Retina (tissue), 1 donor: Measurements from ENCODE around the gene CHM.

Source experiments
- DNase-seq: peaks from one replicate; pipeline ENCODE4 v3.0.0-alpha.2; 2016

Gene CHM

DNA sequence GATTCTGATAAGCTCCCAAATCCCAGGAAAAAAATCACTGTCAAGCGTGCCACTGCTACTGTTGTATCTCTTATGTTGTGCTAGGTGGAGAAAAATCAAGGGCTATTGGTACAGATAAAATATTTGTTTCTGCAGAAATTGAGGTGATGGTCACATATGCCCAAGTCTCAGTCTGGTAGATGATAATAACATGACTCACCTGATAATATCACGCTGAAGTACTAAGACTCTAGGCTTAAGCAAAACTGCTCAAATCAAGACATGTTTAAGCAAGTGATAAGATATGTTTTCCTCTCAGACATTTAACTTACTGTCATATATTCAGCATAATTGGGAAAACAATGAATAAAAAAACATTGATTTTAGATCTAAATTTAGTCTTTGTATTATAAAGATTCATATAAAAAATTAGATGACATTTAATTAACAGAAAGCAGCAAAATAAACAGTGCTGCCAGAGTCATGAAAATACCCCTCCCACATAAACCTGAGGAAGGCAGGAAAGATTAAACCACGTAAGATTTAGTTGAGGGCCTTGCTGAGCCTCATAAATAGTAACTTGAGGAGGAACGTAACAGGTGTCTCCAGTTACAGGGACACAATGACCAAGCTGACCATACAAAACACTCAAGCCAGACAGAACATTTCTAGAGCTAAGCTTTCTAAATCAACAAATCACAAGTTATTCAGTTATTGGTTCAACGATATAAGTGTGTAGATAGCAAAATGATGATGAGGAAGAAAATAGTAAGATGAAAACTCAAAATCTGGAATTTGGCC is 143.5 kb downstream of the CHM start:
- DNase-seq, result no peak

DNA sequence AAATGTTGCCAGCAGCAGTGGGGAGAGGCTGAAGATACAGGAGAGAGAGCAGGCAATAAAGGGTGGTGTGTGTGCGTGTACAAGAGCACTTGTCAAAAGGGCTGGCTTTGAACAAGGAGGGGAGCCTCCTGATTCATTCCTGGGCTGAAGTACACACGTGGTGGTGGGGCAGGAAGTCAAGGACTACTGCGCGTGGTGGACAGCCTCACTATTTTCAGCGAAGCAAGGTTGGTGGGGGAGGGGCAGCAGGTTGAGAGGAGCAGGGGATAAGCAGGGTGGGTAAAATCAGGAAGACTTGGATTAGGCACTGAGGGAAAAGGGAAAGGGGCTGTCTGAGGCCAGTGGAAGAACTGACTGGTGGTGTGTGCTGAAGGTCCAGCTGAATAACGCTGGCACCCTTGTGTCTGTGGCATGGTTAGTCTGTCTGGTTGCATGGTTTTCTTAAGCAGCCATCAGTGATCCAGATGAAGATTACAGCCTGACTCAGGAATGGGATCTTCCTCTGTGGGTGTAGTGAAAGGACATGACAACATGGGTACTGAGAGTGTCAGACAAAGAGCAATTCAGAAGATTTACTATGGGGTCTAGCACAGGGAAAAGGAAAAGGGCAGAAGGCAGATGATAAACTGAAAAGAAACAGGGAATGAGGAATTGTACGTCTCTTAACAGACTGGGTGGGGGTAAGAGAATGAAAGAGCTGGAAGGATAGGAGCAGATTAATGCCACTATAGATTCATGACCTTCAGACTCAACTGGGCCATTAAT is 149.8 kb downstream of the CHM start:
- DNase-seq, result no peak

- no peak for DNase-seq
Measured at GRCh38 chrX:85882601-85883000, 164.8 kb downstream of the CHM start.

DNA sequence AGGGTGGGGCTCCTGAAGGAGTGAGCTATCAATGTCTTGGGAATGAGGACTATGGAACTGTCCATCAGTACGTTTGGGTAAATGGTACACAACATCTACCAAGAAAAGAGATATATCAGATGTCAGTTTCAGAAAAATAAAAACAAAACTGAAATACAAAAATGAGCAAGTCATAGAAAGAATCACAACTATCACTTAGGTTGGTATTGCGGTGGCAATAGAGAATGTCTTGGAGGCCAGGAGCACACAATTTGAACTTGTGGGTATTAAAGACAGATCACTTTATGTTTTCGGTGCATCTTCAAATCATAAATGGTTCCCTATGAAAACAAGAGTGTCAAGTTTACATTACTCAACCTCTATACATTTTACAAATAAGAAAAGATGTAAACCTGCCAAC is 176.8 kb downstream of the CHM start:
- DNase-seq, result no peak

GRCh38 chrX:85865324-85865723 is 182.0 kb downstream of the CHM start:
- DNase-seq, result no peak

DNA sequence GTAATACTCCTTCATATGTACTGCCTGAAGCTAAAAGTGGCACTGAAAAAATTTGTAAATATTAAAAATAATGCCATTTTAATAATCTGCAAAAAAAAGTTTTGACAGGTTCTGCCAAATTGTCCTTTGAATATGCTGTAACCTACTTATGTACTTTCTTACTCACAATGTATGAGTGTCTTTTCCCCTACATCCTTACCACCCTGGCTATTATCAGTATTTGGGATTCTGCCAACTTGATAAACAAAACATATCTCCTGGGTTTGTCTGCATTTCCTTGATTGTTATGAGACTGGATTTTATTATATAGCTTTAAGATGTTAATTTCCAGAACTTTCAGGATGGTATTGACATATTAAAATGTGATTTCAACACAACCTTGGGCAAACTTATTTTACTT is 187.9 kb downstream of the CHM start:
- DNase-seq, result no peak

DNA sequence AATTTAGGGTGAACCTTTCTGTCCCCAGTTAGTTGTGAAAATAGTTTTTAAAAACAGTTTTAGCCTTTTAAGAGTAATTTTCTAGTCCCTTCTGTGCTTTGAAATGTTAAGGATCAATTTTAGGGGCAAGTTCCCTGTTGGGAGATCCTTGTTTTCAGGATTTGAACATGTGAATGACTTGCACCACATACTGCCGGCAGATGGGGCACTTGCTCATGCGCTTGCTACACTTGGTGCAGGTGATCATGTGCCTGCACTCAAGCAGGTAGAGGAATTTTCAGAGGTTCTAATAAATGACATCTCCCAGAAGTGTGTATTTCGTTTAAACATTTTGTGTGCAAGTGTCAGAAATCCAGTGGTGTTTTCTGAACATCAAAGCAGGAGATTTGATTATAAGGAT is 195.9 kb downstream of the CHM start:
- no peak for DNase-seq

DNA sequence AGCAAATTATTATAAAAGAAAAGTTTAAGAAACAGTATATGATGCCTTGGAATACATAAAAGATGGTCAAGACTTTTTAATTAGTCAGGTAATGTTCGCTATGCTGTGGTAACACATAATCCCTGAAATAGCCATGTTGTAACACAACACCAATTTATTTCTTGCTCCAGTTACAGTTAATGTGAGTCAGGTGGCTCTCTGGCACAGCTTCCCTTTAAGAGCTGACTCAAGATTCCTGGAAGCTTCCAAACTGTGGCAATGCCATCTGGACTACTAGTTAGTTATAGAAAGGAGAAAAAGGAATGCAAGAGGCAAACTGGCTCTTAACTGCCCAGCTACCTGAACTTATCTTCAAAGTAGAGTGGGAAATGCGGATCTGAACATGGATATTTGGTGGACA is 210.5 kb downstream of the CHM start:
- no peak for DNase-seq

GRCh38 chrX:85828771-85829170 is 218.6 kb downstream of the CHM start:
- no peak for DNase-seq

- no peak for DNase-seq
Measured at GRCh38 chrX:85815203-85815751, 232.1 kb downstream of the CHM start.
